HG02759 (cell line): ENCODE measurements around the gene LBHD2.
"Not testable (repeated sequence)": the region's sequence is repeated elsewhere in the genome, so short reads cannot be mapped to it uniquely, and the experiment has no call there.

Experiments
- ATAC-seq: cut with Tn5 transposase; IDR thresholded peaks from one replicate; pipeline ENCODE4 v1.9.1; 2021; ENCODE audit warnings: mild to moderate bottlenecking, moderate library complexity; ENCODE audit not compliant: unreplicated experiment

The LBHD2 gene

DNA sequence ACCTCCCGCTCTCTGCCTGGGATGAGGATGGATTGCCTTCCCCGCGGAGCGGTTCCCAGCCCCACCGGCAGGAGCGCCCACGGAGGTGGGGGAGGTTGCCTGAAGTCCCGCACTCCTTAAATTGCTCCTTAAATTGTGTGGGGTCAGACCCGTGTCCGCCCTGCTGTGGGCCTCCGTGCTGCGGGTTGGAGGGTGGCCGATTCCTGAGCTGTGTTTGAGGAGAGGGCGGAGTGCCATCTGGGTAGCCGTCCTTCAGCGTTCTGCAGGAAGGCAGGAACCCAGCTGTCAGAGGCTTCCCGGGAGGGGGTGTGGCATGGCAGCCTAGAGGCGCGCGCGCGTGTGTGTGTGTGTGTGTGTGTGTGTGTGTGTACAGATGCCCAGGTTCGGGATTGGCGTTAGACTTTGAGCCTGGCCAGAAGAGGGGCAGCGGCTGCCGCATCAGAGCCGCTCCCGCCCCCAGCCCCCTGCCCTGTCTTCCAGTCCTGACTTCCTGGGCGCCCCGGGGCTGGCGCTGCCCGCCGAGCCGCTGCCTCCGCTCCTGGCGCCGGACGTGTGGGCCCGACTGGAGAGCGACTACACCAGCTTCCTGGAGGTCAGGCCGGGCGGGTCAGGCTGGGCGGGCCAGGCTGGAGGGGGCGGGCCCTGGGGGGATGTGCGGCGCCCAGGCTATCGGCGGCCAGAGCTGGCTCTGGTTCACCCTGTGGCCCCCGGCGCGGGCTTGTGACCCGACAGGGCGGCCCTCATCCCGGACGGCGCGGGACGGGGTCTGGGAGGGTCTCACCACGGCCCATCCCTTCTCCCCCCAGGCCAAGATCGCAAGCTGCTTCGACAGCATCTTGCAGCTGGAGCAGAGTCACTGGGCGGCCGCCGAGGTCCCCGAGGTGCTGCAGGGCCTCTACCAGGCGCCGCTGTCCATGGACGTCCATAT is 19.7 kb downstream of the LBHD2 start:
- ATAC-seq, result no peak

DNA sequence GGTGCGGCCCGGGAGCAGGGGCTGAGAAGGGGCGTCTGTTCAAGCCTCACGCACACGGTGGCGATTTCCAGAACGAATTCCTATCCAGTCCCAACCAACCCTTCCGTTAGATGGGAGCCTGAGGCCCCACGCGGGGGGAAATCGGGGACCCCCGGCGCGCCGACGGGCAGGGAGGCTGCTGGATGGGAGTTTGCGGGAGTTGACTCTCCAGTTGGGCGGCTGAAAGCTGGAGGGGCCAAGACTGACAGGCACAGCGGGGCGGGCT is 20.3 kb downstream of the LBHD2 start:
- ATAC-seq, result no peak

DNA sequence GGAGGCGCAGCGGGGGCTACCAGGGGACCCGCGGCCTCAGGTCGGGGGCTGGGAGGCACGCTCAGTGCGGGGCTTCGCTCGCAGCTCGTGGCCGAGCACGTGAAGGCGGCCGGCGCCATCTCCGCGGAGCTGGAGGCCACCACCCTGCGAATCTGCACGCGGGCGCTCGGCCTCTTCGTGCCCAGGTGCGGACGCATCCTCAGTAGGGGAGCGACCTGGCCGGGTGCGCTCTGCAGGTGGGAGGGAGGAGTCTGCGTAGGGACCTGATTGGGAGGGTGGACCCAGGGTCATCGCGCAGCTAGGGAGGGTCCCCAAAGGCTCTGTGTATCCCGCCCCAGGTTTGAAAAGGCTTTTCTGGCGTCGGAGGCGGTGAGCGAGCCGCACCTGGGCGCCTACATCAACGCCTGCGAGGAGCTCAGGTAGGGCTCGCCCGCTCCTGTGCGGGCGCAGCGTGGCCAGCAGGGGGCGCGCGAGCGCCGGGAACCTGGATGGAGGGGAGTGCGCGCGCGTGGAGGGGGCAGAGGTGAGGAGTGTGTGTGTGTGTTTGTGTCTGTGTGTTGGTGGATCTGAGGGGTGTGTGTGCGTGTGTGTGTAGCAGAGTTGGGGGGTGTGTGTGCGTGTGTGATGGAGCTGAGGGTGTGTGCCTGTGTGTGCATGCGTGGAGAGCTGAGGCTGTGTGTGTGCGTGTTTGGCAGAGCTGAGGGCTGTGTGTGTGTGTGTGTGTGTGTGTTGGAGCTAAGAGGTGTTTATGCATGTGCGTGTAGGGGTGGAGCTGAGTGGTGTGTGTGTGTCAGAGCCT is 20.8 kb downstream of the LBHD2 start:
- ATAC-seq, result peak; percentile 50

DNA sequence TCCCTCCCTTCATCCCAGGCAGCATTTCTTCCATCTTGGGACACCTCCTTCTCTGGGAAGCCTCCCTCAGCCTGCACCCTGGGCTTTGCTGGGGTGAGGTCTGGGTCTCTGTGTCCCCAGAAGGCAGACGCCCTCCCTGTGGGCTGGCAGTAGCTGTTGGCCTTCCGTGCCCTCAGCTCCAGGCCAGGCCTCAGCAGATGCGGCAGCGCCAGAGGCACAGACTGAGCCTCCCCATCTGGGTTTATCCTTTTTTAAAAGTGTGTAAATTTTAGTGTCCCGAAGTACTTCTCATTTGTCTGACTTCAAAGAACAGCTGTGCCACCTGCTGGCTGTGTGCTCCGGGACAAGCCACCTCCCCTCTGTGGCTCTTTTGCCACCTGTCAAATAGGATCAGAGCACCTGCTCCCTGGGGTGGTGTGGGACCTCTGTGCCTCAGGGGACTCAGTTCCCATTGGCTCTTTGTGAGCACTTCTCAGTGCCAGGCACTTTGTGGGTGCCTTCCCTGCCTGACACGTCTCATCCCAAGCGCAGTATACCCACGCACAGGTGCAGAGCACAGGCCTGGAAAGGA is 21.7 kb downstream of the LBHD2 start:
- no peak for ATAC-seq

DNA sequence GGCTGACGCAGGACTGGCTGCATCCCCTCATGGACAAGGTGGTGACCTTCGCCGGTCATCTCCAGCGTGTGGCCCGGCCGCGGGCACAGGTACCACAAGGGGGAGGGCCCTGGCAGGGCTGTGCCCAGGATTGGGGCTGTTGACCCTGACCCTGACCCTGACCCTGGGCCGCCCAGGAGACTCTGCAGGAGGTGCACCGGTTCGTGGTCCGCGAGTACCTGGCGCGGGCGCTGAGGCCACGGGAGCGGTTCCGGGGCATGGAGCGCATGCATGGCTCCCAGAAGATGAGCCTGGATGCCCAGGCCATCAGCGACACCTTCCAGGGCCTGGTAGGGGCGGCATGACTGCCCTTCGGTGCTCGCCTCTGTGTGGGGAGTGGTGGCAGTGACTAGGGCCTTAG is 23.4 kb downstream of the LBHD2 start:
- ATAC-seq, result no peak

DNA sequence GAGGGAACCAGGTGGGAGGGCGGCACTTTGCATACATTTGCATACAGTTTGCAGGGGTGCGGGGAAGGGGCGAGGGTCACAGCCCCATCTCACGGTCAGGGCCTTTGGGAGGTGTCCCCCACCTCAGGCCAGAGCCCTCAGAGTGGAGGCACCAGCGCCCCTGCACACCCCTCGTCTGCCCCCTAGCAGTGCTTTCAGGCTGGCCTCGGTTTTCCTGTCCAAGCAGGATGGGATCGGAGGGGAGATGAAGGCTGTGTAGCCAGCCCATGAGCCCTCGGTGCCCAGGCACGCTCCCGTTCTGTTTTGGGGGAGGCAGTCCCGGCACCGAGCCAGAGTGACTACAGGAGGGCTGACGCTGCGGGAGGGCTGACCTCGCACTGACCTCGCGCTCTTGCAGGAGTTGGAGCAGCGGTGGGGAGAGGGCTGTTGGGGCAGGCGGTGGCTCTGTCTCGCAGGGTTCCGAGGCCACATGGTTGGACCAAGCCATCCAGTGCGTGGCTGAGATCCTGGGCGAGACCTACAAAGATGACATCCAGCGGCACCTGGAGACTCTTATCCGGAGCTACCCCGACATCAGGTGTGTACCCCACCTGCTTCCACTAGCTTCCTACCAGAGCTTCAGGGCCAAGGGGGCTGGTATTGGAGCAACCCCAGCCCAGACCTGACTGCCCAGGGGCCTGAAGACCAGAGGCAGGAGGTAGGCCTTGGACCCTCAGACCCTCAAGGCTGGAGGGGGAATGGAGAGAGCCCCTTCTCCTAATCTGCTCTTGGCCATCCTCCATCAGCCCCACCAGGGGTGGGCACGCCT is 24.1 kb downstream of the LBHD2 start:
- no peak for ATAC-seq

DNA sequence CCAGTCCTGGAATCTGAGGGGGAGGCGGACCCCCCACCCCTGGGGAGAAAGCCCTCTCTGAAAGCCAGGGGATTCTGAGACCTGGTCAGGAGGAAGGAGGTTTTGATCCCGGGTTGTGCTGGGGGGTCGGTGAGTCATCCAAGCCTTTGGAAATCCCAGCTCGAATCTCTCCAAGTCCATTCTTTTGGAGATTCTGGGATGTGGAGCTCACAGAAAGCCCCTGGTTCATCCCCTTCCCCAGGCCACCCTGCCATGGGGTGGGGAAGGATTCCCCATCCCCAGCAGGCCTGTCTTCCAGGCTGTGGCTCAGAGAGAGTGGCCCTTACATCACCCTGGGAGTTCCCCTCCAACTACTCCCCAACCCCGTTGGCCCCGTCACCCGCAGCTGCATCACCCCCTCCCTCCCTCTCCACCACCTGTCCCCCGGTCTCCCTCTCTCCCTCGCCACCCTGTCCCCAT is 24.8 kb downstream of the LBHD2 start:
- peak; percentile 47 for ATAC-seq

DNA sequence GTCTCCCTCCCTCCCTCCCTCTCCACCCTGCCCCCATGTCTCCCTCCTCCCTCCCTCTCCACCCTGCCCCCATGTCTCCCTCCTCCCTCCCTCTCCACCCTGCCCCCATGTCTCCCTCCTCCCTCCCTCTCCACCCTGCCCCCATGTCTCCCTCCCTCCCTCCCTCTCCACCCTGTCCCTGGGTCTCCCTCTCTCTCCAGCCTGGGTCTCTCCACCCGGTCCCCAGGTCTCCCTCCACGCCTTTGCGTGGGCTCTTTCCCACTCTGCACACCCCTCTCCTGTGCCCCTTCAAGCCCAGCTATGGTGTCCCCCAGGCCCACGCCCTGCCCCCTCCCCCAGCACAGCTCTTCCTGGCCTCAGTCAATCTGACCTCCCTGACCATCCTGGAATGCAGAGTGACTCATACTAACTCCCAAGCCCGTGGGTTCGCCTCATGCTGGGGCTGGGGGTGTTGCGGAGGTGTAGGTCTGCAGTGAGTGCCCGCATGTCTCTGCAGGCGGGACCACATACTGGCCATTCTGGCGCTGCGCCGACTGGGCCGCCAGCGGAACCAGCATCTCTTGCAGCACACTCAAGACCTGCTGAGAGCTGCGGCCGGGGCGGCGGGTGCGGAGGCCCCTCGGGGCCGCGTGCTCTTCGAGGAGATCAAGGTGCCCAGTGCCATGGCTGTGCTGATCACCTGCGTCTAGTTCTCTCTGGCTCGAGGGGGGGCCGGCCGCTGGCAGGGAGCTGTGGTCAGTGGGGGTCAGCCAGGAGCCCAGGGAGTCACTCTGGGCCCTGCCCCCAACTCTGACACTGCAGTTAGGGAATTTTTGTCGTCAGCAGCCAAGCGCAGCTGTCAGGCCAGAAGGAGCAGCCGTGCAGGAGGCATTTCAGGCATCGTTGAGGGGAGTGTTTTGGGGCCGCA is 25.8 kb downstream of the LBHD2 start:
- no peak for ATAC-seq

DNA sequence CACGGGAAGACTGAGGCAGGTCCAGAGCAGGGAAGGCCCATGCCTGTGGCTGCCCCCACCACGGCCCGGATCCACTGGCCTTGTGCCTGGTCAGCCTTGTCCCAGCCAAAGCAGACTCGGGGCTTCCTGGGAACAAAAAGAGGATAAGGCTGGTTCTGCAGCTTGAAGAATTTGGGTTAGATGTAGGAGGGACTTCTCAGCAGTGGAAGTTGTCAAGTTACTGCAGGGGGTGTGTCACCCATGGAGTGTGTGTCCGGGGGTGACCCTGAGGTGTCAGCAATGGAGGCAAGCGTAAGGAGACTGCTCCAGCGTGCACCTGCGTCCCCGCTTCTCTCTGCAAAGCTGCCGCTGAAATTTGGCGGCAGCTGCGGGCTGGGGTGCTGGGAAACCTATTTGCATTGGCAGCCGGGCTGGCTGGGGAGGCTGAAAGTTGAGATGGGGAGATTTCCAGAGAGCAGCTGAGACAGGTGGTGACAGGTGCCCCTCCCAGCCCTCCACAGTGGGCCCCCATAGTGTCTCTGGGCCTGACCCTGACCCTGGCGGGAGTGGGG is 26.7 kb downstream of the LBHD2 start:
- no peak for ATAC-seq

DNA sequence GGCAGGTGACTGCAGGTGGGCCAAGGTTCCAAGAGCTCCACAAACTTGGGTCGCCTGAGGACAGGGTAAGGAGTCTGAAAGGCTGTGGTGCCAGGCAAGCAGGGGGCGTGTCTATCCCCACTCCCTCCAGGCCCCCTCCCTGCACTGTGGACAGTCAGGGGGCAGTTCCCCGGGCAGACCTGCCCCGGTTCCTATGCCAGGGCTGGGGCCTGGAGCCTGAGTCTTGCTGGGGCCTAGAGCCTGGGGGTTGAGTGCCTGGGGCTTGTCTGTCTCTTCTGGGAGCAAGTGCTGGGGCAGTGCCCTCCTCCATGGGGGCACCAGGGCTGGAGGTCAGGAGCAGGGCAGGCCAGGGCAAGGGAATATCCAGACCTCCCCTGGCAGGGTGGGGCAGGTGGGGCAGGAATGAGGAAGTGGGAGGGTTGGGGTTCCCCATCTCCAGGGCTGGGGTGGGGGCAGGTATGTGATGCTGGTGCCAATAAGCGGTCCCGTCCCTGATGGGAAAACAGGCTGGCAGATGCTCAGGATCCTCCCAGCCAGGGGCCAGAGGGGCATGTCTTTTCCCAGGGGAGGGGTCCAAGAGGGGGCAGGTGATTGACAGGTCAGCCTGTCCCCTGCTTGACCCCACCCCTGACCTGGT is 27.3 kb downstream of the LBHD2 start:
- ATAC-seq, result no peak

DNA sequence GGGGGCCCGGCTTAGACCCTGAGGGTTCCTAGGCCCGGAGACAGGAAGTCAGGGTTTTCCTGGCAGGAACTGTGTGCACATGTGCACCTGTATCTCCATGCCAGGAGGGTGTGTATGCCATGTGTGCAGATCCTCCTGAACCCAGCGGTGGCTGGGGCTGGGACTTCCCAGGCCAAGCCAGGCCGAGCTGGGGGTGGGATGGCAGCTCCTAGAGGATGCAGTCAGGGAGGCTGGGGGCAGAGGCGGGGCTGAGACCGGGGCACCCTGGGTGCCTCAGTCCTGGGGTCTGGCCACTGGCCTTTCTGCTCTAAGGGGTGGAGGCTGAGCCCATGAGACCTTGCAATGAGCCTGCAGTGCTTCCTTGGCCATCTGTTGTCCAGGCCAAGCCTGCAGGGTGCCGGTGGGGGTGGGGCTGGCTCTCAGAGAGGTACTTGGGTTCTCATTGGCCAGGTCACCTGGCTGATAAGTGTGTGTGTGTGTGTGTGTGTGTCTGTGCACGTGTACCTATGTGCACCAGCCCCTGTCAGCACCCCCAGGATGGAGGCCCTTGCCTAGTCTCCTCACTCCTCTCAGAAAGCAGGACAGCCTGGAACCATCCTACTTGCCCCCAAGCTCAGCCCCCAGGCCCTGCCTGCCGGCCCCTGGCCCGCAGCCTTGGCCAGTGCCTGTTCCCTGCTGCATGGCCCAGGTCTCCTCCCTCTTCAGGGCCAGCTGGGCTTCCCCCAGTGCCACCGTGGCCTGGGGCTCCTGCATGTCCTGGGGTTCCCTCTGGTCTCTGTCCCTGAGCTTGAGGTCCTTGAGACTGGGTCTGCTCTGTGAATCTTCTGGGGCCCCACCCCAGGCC is 28.6 kb downstream of the LBHD2 start:
- ATAC-seq, result no peak

DNA sequence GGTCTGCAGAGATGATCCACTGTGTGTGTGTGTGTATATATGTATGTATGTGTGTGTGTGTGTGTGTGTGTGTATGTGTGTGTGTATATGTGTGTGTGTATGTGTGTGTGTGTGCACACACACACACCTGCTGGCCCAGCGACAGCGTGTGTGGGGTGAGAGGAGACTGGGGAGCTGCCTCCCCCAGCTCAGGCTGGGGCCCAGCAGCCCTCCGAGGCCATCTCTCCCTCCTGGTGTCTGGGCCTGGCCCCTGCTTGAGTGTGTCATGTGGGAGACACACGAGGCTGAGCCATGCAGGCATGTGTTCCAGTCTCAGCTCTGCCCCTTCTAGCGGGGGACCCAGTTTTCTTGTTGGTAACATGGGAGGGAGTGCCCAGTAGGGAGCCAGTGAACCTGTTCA is 29.3 kb downstream of the LBHD2 start:
- no peak for ATAC-seq

DNA sequence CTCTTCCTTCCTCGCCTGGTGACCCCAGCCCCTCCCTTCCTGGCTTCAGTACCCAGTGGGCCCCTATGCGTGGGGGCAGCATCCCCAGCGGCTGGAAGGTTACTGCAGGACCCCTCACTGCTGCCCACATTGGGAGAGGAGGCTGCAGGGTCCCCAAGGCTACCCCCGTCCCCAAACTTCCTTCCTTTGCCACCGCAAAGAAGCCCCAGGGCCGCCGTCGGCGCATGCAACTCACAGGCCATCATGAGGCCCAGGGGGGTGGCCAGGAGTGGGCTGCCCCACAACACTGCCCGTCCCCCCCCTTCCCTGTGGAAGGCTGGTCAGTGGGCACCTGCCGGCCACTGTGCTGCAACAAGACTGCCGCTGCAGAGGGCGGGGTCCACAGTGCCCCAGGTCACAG is 29.8 kb downstream of the LBHD2 start:
- no peak for ATAC-seq

DNA sequence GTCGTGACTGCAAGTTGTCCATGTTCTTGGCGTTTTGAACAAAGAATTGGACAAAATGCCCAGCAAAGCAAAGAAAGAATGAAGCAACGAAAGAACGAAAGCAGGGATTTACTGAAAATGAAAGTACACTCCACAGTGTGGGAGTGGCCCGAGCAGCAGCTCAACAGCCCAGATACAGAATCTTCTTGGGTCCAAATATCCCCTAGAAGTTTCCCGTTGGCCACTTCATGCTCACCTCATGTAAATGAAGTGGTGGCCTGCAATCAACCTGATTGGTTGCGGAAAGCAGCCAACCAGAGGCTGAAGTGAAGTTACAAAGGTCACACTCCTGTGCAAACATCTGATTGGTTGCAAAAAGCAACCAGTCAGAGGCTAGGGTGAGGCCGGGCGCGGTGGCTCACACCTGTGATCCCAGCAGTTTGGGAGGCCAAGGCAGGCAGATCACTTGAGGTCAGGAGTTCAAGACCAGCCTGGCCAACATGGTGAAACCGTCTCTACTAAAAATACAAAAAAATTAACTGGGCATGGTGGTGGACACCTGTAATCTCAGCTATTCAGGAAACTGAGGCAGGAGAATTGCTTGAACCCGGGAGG is 31.2 kb downstream of the LBHD2 start:
- ATAC-seq, result not testable (repeated sequence)

DNA sequence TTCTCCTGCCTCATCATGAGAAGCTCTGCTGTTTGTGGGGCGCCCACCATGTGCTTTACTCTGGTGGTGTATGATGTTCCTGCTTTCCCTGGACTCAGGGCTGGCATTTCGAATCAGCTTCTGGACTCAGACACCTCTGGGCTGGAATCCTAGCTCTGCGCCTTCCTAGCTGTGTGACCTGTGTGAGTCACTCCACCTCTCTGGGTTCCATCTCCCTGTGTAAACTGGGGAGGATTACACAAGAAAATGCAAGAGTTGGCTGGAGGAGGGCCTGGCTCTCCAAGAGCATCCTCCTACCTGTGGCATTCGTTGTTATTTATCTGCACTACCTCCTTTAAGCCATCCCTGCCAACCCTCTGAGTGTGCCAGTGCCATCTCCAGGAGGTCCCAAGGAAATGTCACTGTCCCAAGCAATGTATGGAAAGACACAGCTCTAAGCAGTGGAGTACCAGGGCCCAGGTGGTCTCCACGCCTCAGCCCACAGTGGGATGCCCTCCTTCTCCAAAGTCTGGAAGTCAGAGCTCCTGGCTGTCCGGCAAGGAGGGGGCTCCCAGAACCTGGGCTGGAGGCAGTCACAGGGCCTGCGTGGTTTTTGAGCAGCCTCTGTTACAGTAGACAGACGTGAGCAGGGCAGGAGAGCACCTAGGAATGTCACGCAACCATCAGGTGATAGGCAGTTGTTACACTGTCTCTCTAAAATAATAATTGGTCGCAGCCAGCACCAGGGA is 32.0 kb downstream of the LBHD2 start:
- ATAC-seq, result no peak

DNA sequence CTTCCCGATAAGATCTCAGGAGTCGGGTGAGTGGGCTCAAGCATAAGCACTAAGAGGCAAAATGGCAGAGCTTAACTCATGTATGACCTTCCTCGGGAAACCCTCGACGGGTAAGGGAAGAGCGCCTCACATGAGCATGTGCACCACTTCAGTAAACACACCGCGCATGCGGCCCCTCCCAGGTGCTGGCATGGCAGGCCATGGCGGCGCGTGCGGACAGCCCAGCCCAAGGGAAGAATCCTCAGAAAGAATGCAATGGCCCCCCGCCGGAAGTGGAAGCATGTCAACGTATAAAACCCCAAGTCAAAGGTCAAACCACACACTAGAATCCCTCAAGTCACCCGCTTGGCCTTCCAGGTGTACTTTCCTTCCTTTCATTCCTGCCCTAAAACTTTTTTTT is 32.6 kb downstream of the LBHD2 start:
- no peak for ATAC-seq

DNA sequence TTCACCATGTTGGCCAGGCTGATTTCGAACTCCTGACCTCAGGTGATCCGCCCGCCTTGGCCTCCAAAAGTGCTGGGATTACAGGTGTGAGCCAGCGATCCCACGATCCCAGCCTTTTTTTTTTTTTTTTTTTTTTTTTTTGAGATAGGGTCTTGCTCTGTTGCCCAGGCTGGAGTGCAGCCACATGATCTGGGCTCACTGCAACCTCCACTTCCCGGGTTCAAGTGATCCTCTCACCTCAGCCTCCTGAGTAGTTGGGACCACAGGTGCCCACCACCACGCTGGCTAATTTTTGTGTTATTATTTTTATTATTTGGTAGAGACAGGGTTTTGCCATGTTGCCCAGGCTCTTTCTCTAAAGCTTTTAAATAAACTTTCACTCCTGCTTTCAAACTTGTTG is 33.5 kb downstream of the LBHD2 start:
- not testable (repeated sequence) for ATAC-seq
